Endothelial cell of umbilical vein (primary cell): ENCODE results near the gene SPINK1.

Source experiments
- CTCF ChIP-seq, 2 donors: IDR thresholded peaks; 1 replicate in 1 of 2; 2 replicates in 1 of 2; pipeline ENCODE4 v1.5.1; 2011; ENCODE audit warnings: low read length in 2 of 2, mild to moderate bottlenecking in 2 of 2, moderate library complexity in 2 of 2, control low read depth in 1 of 2, inconsistent platforms in 1 of 2, low read depth in 1 of 2; ENCODE audit not compliant: insufficient read depth in 1 of 2; ENCODE audit errors: extremely low read depth in 1 of 2
- EZH2 ChIP-seq: IDR thresholded peaks from 2 replicates; pipeline ENCODE4 v1.6.1; 2012; ENCODE audit warnings: borderline replicate concordance, low read depth, mild to moderate bottlenecking, moderate library complexity, low read length, inconsistent platforms; ENCODE audit not compliant: severe bottlenecking
- FOS ChIP-seq: IDR thresholded peaks from 2 replicates; pipeline ENCODE4 v1.6.1; 2011; ENCODE audit warnings: mild to moderate bottlenecking, low read length, moderate library complexity, borderline replicate concordance; ENCODE audit not compliant: insufficient read depth
- GATA2 ChIP-seq: IDR thresholded peaks from 2 replicates; pipeline ENCODE4 v1.7.0; 2011; ENCODE audit warnings: low read depth, mild to moderate bottlenecking, moderate library complexity, mixed read lengths, low read length; ENCODE audit not compliant: insufficient read length, insufficient read depth
- JUN ChIP-seq: IDR thresholded peaks from 2 replicates; pipeline ENCODE4 v1.6.1; 2011; ENCODE audit warnings: borderline replicate concordance, low read depth; ENCODE audit not compliant: insufficient read length, insufficient read depth
- MAX ChIP-seq: IDR thresholded peaks from 2 replicates; pipeline ENCODE4 v1.6.1; 2011; ENCODE audit not compliant: insufficient read depth, insufficient read length
- POLR2A ChIP-seq: IDR thresholded peaks from 2 replicates; pipeline ENCODE4 v1.6.1; 2012; ENCODE audit warnings: low read depth, mild to moderate bottlenecking, control low read depth, low read length
- POLR2AphosphoS5 ChIP-seq: IDR thresholded peaks from 2 replicates; pipeline ENCODE4 v1.6.1; 2012; ENCODE audit warnings: low read depth, mild to moderate bottlenecking, control low read depth, low read length, moderate library complexity; ENCODE audit not compliant: insufficient read depth

DNA sequence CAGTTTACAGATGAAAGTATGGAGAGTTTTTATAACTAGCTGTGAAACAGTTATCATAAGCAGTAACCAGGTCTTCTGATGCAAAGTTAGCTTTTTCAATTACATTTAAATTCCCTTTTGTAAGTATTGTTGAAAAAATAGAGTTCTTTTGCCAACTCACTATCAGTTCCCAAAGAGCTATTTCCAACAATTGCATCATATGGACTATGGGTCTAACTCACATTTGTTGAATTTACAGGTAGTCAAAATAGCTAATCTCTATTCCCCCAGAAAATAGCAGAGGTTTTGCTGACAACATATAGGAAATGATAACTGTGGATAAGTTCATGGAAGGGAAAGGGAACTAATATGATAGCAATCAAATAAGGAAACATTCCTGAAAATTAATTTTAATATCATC lies 1.4 kb downstream of the SPINK1 start:
- TF ChIP-seq EZH2 (no peak), GATA2 (no peak), POLR2A (no peak), CTCF (IDR thresholded peaks at IDR 0.05; ENCODE audit: extremely low read depth in 1 of 2, insufficient read depth in 1 of 2, low read depth in 1 of 2, low read length in 2 of 2) (no peak), POLR2AphosphoS5 (no peak), MAX (no peak), FOS (no peak), JUN (no peak)
